Measurements from ENCODE around the gene ABCC12.

The ABCC12 gene

DNA sequence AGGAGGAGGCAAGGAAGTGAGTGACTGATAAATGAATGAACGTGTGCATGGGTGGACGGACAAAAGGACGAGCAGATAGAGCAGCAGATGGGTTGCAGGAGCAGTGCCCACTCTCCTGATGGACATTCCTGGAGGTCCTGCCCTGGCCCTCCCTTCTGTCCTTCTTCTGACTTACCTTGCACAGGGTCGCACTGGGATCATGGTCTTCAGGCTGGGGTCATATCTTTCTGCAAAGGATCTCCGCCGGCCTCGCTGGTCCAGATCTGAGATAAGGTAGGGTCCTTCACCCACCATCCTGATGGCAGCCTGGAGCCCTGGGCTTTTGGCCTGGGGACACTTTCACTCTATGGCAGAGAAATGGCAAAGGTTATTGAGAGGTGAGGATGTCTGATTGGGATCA is 9.7 kb downstream of the ABCC12 start:
- no peak overlapping the region for H3K4me3 ChIP-seq (ENCODE audit: low read depth, low read length)
- TF ChIP-seq, protein P1, sequence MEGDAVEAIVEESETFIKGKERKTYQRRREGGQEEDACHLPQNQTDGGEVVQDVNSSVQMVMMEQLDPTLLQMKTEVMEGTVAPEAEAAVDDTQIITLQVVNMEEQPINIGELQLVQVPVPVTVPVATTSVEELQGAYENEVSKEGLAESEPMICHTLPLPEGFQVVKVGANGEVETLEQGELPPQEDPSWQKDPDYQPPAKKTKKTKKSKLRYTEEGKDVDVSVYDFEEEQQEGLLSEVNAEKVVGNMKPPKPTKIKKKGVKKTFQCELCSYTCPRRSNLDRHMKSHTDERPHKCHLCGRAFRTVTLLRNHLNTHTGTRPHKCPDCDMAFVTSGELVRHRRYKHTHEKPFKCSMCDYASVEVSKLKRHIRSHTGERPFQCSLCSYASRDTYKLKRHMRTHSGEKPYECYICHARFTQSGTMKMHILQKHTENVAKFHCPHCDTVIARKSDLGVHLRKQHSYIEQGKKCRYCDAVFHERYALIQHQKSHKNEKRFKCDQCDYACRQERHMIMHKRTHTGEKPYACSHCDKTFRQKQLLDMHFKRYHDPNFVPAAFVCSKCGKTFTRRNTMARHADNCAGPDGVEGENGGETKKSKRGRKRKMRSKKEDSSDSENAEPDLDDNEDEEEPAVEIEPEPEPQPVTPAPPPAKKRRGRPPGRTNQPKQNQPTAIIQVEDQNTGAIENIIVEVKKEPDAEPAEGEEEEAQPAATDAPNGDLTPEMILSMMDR (IDR thresholded peaks at IDR 0.05; ENCODE audit: low read depth, low read length) = no peak
- DNase-seq (ENCODE audit: low read depth, low spot score) = no peak
- in situ Hi-C loops (cut with HindIII; ENCODE audit: low sequenced_read_pairs) = no loop called here

DNA sequence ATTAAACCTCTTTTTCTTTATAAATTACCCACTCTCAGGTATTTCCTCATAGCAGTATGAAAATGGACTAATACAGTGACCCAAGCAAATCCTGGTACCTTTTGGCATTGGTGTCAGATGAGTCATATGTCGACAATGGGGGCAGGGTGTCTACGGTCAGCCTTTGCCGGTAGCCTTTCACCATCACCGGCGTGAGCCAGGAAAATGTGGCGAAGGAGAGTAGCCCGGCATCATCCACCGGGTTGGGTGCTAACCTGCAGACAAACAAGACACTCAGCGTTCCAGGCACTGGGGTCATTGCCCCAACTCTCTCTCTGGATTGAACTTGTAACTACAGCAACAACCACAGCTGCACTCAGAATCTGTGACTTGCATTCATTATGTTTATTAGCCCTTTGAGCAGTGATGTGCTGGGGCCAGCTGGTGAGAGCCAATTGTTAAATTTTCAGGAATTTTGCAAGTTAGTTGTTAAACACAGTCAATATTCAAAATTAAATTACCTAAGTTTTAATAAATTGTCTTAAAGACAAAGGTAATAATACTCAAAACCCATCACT is 11.9 kb downstream of the ABCC12 start:
- in situ Hi-C loops (cut with HindIII; ENCODE audit: low sequenced_read_pairs) = no loop called here
- peak; percentile 10 for DNase-seq (ENCODE audit: low read depth, low spot score)
- H3K4me3 ChIP-seq (ENCODE audit: low read depth, low read length) = no peak overlapping the region
- TF ChIP-seq, protein P1 (IDR thresholded peaks at IDR 0.05; ENCODE audit: low read depth, low read length) = no peak

DNA sequence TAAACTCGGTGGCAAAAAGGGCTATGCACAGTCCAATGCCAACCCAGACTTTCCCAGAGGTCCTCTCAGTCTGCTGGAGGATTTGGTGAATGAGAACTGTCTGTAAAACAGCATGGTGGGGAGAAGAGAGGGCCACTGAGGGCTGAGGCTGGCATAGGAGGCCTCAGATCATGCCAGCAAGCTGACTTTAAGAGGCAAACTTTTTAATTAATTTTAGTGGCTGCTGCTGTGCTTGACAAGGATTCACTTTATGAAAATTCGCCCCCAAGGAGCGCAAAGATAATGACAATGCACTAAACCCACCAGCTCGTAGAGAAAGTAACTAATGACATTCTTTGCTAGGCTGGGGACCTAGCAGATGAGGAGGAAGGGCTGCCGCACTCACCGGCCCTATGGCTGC is 15.0 kb downstream of the ABCC12 start:
- TF ChIP-seq, protein P1 (IDR thresholded peaks at IDR 0.05; ENCODE audit: low read depth, low read length) = no peak
- in situ Hi-C loops (cut with HindIII; ENCODE audit: low sequenced_read_pairs) = no loop called here
- DNase-seq (ENCODE audit: low read depth, low spot score) = no peak
- H3K4me3 ChIP-seq (ENCODE audit: low read depth, low read length) = no peak overlapping the region

DNA sequence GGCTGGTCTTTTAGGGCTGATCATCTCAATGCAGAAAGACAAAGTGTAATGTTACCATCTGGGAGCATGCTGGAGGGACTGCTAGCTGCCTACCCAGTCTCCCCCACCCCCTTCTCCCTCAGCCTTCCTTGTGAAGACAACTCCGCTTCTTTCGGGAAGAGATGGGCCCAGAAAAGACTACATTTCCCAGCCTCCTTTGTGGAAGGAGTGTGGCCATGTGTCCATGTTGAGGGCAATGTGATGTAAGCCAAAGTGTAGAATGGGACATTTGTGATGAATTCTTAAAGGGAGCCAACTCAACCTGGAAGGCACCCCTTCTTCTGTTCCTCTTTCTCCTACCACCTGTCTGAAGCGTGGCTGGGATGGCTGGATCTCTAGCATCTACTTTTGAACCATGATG is 16.3 kb downstream of the ABCC12 start:
- no peak for DNase-seq (ENCODE audit: low read depth, low spot score)
- TF ChIP-seq, protein P1 (IDR thresholded peaks at IDR 0.05; ENCODE audit: low read depth, low read length) = no peak
- in situ Hi-C loops (cut with HindIII; ENCODE audit: low sequenced_read_pairs) = no loop called here
- H3K4me3 ChIP-seq (ENCODE audit: low read depth, low read length) = no peak overlapping the region

DNA sequence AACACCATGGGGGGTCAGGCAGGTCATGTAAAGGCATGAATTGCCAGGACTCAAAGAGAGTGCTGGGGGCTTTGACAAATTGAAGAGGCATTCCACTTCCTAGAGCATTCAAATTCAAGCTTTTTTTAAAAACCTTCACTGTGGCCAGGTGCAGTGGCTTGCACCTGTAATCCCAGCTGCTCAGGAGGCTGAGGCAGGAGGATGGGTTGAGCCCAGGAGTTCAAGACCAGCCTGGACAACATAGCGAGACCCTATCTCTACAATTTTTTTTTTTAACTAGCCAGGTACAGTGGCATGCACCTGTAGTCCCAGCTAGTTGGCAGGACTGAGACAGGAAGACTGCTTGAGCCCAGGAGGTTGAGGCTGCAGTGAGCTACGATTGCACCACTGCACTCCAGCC is 17.2 kb downstream of the ABCC12 start:
- in situ Hi-C loops (cut with HindIII; ENCODE audit: low sequenced_read_pairs) = no loop called here
- H3K4me3 ChIP-seq (ENCODE audit: low read depth, low read length) = no peak overlapping the region
- TF ChIP-seq, protein P1 (IDR thresholded peaks at IDR 0.05; ENCODE audit: low read depth, low read length) = no peak
- no peak for DNase-seq (ENCODE audit: low read depth, low spot score)

DNA sequence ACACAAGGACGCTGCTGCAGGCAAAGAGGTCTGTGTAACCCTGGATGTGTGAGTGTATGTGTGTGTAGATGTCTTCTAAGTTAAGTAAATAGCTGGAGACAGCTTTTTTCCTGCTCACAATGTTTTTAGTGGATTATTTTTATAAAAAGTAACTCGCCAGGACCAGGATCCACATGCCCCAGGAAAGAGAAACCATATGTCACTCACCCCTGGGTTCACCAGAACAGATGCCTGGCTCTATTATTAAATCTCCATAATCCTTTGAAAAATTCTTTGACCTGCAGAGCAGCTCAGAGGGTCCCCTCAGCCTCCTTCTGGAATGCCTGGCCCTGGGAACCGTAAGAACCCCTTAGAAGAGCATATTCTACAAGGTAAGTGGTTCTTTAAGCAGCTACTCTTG is 18.0 kb downstream of the ABCC12 start:
- TF ChIP-seq, protein P1 (IDR thresholded peaks at IDR 0.05; ENCODE audit: low read depth, low read length) = no peak
- H3K4me3 ChIP-seq (ENCODE audit: low read depth, low read length) = no peak overlapping the region
- in situ Hi-C loops (cut with HindIII; ENCODE audit: low sequenced_read_pairs) = no loop called here
- DNase-seq (ENCODE audit: low read depth, low spot score) = no peak
